Psoas muscle (tissue), 8 donors: ENCODE measurements around the gene MMS19. TPM values are rescaled to one million over a fixed set of nuclear protein-coding genes. Genes with fewer than 3 reads are reported as not detected.

Experiments used
- ATAC-seq, 4 donors: fragments of 200-7000 bp; cut with Tn5 transposase; one replicate each; pipeline ENCODE4 v1.9.1; 2020; ENCODE audit warnings: moderate library complexity in 3 of 4, mild to moderate bottlenecking in 2 of 4
- DNase-seq, 2 donors: peaks; one replicate each; pipeline ENCODE4 v3.0.0-alpha.2; 2020
- H3K27ac ChIP-seq: fragments of 200-600 bp; one replicate; pipeline ENCODE4 v1.8.0; 2022
- H3K27me3 ChIP-seq, 3 donors: fragments of 200-600 bp in 1 of 3; one replicate each; pipeline versions ENCODE4 v1.6.1 to v1.8.0; 2013 to 2022; ENCODE audit warnings: low read length in 2 of 3, mild to moderate bottlenecking in 2 of 3, moderate library complexity in 1 of 3; ENCODE audit not compliant: insufficient read depth in 3 of 3
- H3K36me3 ChIP-seq, 2 donors: fragments of 200-600 bp in 1 of 2; one replicate each; pipeline versions ENCODE4 v1.6.1 to v1.8.0; 2013 to 2022; ENCODE audit warnings: low read depth in 1 of 2, mild to moderate bottlenecking in 1 of 2, moderate library complexity in 1 of 2; ENCODE audit not compliant: insufficient read depth in 1 of 2
- H3K4me1 ChIP-seq: fragments of 200-600 bp; one replicate; pipeline ENCODE4 v1.8.0; 2022
- H3K4me3 ChIP-seq: fragments of 200-600 bp; one replicate; pipeline ENCODE4 v1.8.0; 2022; ENCODE audit warnings: mild to moderate bottlenecking
- H3K9me3 ChIP-seq: fragments of 200-600 bp; one replicate; pipeline ENCODE4 v1.8.0; 2022
- CTCF ChIP-seq: fragments of 200-600 bp; IDR thresholded peaks from one replicate; pipeline ENCODE4 v1.8.0; 2022; ENCODE audit warnings: antibody characterized with exemption
- WGBS, 3 donors: extraction: QIAGEN DNeasy Blood & Tissue Kit; methylation state at CpG; one replicate each; pipeline versions ENCODE4 v1.1.6 to v1.1.7; 2013; 5-methylcytosine and 5-hydroxymethylcytosine counted together
- intact Hi-C, 2 donors: fragments of 100-400 bp; cut with DNase I; formaldehyde crosslinking; loops; one replicate each; pipeline versions ENCODE4 v1.11.0 to v1.14.2; 2022
- polyA plus RNA-seq, 3 donors: library from polyadenylated mRNA; stranded (reverse); fragments of 200-250 nt; gene quantifications; one replicate each; pipeline ENCODE4 v1.2.3, GENCODE V29; 2013
- total RNA-seq, 4 donors: library from RNA; stranded (reverse); fragmentation: NEBNext Ultra II Directional in 2 of 4; extraction: Animal tissue kit (Norgen Biotek cat#: 25700) in 2 of 4; gene quantifications; one replicate each; pipeline versions ENCODE4 v1.2.1 to v1.2.4, GENCODE V29; 2021 to 2023
- donor health status: healthy with polysubstance abuse.
- donor health status: DM: no; HTN: no; CAD: no; lungs with moderate emphysema.
- donor health status: Bipolar disorder and iron deficiency.
- donor health status: healthy.
- donor health status: DM: yes; HTN: yes; CAD: no.
- donor health status: DM: no; HTN: no; CAD: no.
- donor health status: DM: no; HTN: no; CAD: no.
- donor health status: DM: yes; HTN: yes; CAD: no.

MMS19 gene
- total and polyA plus RNA-seq, 7 donors, result 29.8 to 47.6 (median 35.1) TPM

- Histone ChIP-seq H3K27me3 (no peaks in the 10 kb centered on the region), H3K9me3 (no peaks in the 10 kb centered on the region), H3K4me1 (peaks cover 19% of the 10 kb centered on the region), H3K27ac (no peak overlapping the region), H3K36me3 (no peaks in the 10 kb centered on the region), H3K4me3 (no peak overlapping the region)
- no peak for DNase-seq
- intact Hi-C loops, result no loop called here
- ATAC-seq, result no peak
- no peak for TF ChIP-seq CTCF
- 94 to 97% (median 97%) methylated on average over 8 of the region's 8 CpGs for WGBS, 3 donors
Measured at GRCh38 chr10:97509120-97509680, 11.0 kb upstream of the MMS19 start.

GRCh38 chr10:97508342-97508741, 10.1 kb upstream of the MMS19 start:
- Histone ChIP-seq H3K9me3 (no peaks in the 10 kb centered on the region), H3K27me3 (no peaks in the 10 kb centered on the region), H3K4me3 (no peak overlapping the region), H3K36me3 (no peaks in the 10 kb centered on the region), H3K4me1 (peaks cover 17% of the 10 kb centered on the region), H3K27ac (no peak overlapping the region)
- TF ChIP-seq CTCF, result no peak
- DNase-seq (no peak), ATAC-seq (no peak)
- WGBS, 3 donors, result 33 to 46% (median 36%) methylated on average over 1 of the region's 1 CpG
- intact Hi-C loops, result no loop called here

GRCh38 chr10:97506199-97506991, 8.2 kb upstream of the MMS19 start:
- H3K27me3 ChIP-seq, result no peaks in the 10 kb centered on the region
- H3K36me3 ChIP-seq, result no peaks in the 10 kb centered on the region
- peaks cover 20% of the 10 kb centered on the region for H3K4me1 ChIP-seq
- H3K9me3 ChIP-seq, result no peaks in the 10 kb centered on the region
- no peak for TF ChIP-seq CTCF
- H3K4me3 ChIP-seq, result no peak overlapping the region
- 64 to 77% (median 71%) methylated on average over 3 of the region's 3 CpGs for WGBS, 3 donors
- H3K27ac ChIP-seq, result no peak overlapping the region
- intact Hi-C loops, result no loop called here
- ATAC-seq (no peak), DNase-seq (no peak)

GRCh38 chr10:97505152-97505551, 6.9 kb upstream of the MMS19 start:
- Histone ChIP-seq H3K4me1 (peaks cover 29% of the 10 kb centered on the region), H3K27ac (no peak overlapping the region), H3K9me3 (no peaks in the 10 kb centered on the region), H3K4me3 (no peak overlapping the region), H3K27me3 (no peaks in the 10 kb centered on the region), H3K36me3 (no peaks in the 10 kb centered on the region)
- DNase-seq, result no peak
- TF ChIP-seq CTCF, result no peak
- 79 to 87% (median 84%) methylated on average over 1 of the region's 1 CpG for WGBS, 3 donors
- no peak for ATAC-seq
- intact Hi-C loops, result no loop called here
